Mucosa of descending colon (tissue), 3 donors: ENCODE measurements around the gene TCF12. TPM values are rescaled to one million over a fixed set of nuclear protein-coding genes. Genes with fewer than 3 reads are reported as not detected.

Source experiments
- ATAC-seq: fragments of 200-7000 bp; cut with Tn5 transposase; one replicate; pipeline ENCODE4 v1.9.1; 2020; ENCODE audit warnings: mild to moderate bottlenecking, moderate library complexity
- DNase-seq, 3 donors: peaks; one replicate each; pipeline ENCODE4 v3.0.0-alpha.2; 2020
- H3K36me3 ChIP-seq: fragments of 200-600 bp; one replicate; pipeline ENCODE4 v1.8.0; 2021; ENCODE audit warnings: low read depth, mild to moderate bottlenecking
- H3K4me1 ChIP-seq: fragments of 200-600 bp; one replicate; pipeline ENCODE4 v1.8.0; 2021; ENCODE audit warnings: low read depth, mild to moderate bottlenecking
- H3K4me3 ChIP-seq: fragments of 200-600 bp; one replicate; pipeline ENCODE4 v1.8.0; 2021; ENCODE audit warnings: mild to moderate bottlenecking
- H3K9me3 ChIP-seq: fragments of 200-600 bp; one replicate; pipeline ENCODE4 v1.8.0; 2021; ENCODE audit warnings: mild to moderate bottlenecking
- intact Hi-C, 2 donors: fragments of 100-400 bp; cut with DNase I in 1 of 2; cut with micrococcal nuclease in 1 of 2; formaldehyde crosslinking; loops; one replicate each; pipeline versions ENCODE4 v1.11.0 to v1.11.1; 2022; cut with DNase I, micrococcal nuclease
- total RNA-seq, 3 donors: library from RNA; stranded (reverse); fragmentation: NEBNext Ultra II Directional in 2 of 3; extraction: Animal tissue kit (Norgen Biotek cat#: 25700) in 2 of 3; gene quantifications; one replicate each; pipeline versions ENCODE4 v1.2.1 to v1.2.4, GENCODE V29; 2021 to 2023
- TF ChIP-seq, protein P1 (sequence below): fragments of 200-600 bp; IDR thresholded peaks from one replicate; pipeline ENCODE4 v1.8.0; 2022; ENCODE audit warnings: antibody characterized with exemption, mild to moderate bottlenecking
- donor health status: DM: no; HTN: no; CAD: no; lungs with moderate emphysema.
- donor health status: DM: no; HTN: no; CAD: no.
- donor health status: DM: no; HTN: yes; CAD: no.

Gene TCF12
- total RNA-seq, 3 donors from 2014 or later, result 74.1 to 118 (median 106) TPM

DNA sequence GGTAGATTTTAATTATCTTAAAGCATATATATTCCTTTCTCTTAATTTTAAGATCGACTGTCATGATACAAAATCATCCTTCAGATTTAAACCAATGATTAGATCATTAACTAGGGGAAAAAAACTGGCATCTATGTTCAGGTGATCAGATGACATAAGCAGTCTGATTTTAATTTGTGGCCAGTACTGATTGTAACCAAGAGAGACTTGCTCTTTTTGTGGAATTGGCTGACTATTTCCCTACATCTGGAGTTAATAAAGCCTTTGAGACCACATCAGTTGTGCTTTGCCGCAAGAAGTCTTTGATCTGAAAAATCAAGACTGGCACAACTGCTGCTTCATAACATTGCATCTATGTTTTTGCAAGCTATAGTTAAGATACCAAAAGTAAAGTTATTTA lies 309.5 kb downstream of the TCF12 start:
- no peak for ATAC-seq
- no peaks in the 10 kb centered on the region for H3K4me1 ChIP-seq

DNA sequence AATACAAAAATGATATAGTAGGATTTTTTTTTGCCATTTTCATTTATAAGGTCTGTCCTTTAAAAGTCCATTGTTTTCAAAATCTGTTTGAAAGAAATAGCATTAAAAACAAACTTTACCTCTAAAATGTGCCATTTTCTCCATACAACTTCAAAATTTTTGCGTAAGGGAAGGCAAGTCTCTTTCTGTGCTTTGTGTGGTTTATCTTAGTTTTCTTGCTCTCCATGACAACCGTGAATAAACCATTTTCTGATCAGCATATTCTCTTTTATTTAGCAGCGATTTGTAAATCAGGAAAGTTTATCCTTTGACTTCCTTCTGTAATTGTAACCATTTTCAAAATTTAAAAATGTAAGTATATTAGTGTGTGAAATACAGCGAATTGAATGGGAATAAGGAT lies 310.0 kb downstream of the TCF12 start:
- Histone ChIP-seq H3K4me3 (no peak overlapping the region), H3K4me1 (no peaks in the 10 kb centered on the region), H3K9me3 (no peaks in the 10 kb centered on the region), H3K36me3 (peaks cover 4% of the 10 kb centered on the region)
- DNase-seq, result no peak
- intact Hi-C loops, result no loop called here
- TF ChIP-seq, protein P1, sequence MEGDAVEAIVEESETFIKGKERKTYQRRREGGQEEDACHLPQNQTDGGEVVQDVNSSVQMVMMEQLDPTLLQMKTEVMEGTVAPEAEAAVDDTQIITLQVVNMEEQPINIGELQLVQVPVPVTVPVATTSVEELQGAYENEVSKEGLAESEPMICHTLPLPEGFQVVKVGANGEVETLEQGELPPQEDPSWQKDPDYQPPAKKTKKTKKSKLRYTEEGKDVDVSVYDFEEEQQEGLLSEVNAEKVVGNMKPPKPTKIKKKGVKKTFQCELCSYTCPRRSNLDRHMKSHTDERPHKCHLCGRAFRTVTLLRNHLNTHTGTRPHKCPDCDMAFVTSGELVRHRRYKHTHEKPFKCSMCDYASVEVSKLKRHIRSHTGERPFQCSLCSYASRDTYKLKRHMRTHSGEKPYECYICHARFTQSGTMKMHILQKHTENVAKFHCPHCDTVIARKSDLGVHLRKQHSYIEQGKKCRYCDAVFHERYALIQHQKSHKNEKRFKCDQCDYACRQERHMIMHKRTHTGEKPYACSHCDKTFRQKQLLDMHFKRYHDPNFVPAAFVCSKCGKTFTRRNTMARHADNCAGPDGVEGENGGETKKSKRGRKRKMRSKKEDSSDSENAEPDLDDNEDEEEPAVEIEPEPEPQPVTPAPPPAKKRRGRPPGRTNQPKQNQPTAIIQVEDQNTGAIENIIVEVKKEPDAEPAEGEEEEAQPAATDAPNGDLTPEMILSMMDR, result no peak
- no peak for ATAC-seq

More for the DNA sequence above, 309.5 kb downstream of the TCF12 start:
- H3K36me3 ChIP-seq, result peaks cover 4% of the 10 kb centered on the region
- H3K9me3 ChIP-seq, result no peaks in the 10 kb centered on the region
- H3K4me3 ChIP-seq, result no peak overlapping the region
- DNase-seq, result no peak
- TF ChIP-seq, protein P1, result no peak
- intact Hi-C loops, result no loop called here

DNA sequence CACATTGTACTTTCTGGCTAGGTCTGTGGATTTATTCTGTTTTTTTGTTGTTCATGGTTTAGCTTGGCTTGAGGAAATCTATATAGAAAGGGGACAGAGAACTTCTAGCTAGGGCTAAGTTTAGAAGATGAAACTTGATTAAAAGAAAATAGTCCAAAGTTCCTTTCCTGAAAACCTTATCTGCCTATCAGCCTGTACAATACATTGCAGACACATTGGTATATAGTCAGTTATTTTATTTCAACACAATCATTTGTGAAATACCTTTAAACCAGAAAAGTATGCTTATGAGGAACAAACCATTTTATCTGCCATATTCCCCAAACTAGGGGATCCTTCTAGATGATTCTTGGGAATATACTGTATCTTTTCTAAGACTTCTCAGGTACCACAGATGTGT lies 310.6 kb downstream of the TCF12 start:
- H3K36me3 ChIP-seq, result peaks cover 4% of the 10 kb centered on the region
- no peak overlapping the region for H3K4me3 ChIP-seq
- H3K9me3 ChIP-seq, result no peaks in the 10 kb centered on the region
- ATAC-seq, result no peak
- H3K4me1 ChIP-seq, result no peaks in the 10 kb centered on the region
- TF ChIP-seq, protein P1, result no peak
- no peak for DNase-seq
- intact Hi-C loops, result no loop called here

DNA sequence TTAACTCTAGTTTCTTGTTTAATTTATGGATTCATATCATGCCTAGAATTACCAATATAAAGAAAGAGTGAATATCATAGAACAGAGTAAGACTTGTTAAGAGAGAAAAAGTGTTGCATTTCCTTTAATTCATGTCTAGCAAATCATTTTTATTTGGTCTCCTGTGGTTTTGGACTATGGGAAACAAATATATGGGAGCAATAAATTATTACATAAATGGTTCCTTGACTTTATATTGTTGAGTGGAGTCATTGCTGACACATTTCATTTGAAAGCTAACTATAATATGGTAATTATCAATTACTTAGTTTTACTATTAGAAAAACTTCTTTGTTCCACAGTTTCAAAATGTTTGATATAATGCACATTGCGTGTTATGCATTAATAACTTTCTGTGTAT lies 313.1 kb downstream of the TCF12 start:
- ATAC-seq (no peak), DNase-seq (no peak)
- Histone ChIP-seq H3K4me3 (no peak overlapping the region), H3K4me1 (peaks cover 2% of the 10 kb centered on the region), H3K36me3 (peaks cover 4% of the 10 kb centered on the region), H3K9me3 (no peaks in the 10 kb centered on the region)
- TF ChIP-seq, protein P1, result no peak
- intact Hi-C loops, result no loop called here

DNA sequence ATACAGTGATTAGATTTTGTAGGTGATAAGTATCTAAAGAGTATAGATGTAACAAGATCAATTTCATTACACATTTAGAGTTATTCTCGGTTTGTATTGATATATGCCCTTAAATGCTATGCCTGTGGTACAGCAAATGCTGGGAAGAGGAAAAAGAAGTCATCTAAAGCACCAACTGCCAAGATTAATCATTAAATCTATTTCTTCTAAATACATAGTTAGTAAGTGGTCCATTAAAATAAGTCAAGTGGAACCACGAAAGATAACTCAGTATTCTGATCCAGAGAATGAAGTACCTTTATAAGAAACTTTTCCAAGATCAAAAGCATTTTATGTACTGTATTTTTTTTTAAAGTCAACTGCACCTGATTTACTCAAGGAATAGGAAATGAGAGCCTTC lies 315.7 kb downstream of the TCF12 start:
- intact Hi-C loops, result no loop called here
- no peak for ATAC-seq

More for the DNA sequence above, 315.7 kb downstream of the TCF12 start:
- H3K4me3 ChIP-seq, result no peak overlapping the region
- H3K36me3 ChIP-seq, result peaks cover 4% of the 10 kb centered on the region
- TF ChIP-seq, protein P1, result no peak
- H3K4me1 ChIP-seq, result peaks cover 12% of the 10 kb centered on the region
- H3K9me3 ChIP-seq, result no peaks in the 10 kb centered on the region
- DNase-seq, result no peak
